Left ventricle myocardium superior (tissue), 1 donor: ENCODE results near the gene TTLL9. TPM values are rescaled to one million over a fixed set of nuclear protein-coding genes. Genes with fewer than 3 reads are reported as not detected.

Experiments
- ATAC-seq: fragments of 200-7000 bp; cut with Tn5 transposase; one replicate; pipeline ENCODE4 v1.9.1; 2020; ENCODE audit warnings: mild to moderate bottlenecking, moderate library complexity
- DNase-seq: peaks from one replicate; pipeline ENCODE4 v3.0.0-alpha.2; 2020
- intact Hi-C: fragments of 100-400 bp; cut with micrococcal nuclease; formaldehyde crosslinking; loops from one replicate; pipeline ENCODE4 v1.11.0; 2022
- total RNA-seq: library from RNA; stranded (reverse); fragmentation: NEBNext Ultra II Directional; extraction: Animal tissue kit (Norgen Biotek cat#: 25700); gene quantifications from one replicate; pipeline ENCODE4 v1.2.1, GENCODE V29; 2021
- donor health status: DM: no; HTN: yes; CAD: no; lungs with severe emphysema.

The TTLL9 gene
- total RNA-seq, 1 donor from 2014 or later: not detected

DNA sequence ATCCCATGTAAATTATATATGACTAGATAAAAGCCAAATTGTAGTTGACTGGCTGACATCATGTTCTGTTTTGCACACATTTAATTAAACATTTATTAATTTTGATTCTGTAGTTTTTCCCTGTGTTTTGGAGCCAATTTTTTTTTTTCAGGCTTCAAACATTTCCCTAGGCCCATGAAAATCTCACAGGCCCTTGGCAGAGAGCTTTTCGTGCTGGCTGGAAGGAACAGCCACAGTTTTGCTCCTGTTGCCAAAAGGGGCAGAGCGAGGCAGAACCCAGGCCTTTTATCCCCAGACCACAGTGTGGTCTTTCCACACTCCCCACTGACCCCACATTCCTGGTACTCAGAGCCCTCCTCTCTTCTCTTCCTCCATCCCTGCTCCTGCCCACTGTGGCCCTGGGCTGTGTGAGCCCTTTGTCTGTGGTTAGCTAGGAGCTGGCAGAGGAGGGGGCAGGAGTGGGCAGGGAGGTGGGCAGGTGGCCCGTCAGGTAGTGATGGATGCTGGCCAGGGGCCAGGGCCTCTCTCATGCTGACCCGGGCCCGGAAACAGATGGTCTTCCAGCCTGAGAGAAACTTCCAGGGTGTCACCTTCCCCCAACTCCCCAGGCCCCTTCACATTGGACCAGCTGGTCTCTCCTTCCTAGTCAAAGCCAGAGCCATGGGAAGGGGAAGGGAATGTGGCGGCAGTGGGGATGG lies 120.4 kb downstream of the TTLL9 start:
- DNase-seq (no peak), ATAC-seq (no peak)
- intact Hi-C loops: no loop called here

DNA sequence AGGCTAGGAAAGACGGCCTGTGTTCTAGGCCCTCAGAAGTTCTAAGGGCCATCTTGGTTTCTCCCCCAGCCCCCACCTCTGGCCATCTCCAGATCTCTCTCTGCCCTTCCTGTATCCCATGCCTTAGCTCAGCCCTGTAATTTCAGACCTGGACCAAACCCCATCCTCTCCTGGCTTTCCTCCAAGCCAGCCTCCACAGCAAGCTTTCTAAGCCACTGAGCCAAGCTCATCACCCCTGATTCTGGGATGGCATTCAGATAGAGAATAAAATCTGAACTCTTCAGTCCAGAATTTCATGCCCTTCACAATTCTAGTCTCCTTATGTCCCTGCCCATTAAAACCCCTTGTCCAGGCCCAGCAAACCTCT lies 120.9 kb downstream of the TTLL9 start:
- DNase-seq (no peak), ATAC-seq (no peak)
- intact Hi-C loops: no loop called here

DNA sequence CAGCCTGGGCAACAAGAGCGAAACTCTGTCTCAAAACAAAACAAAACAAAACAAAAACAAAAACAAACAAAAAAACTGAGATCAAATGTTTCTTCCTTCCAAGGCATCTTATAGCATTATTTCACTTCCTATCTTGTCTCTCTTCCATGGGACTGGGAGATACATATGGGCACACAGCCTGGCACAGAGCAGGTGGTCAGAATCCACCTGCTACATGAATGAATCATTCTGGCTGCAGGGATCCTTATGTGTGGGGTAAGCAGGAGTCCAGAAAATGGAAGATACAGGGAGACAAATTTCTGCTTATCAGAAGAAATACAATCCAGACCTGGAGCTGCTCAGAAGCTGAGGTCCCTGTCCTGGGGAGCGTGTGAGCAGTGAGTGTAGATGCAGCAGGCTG lies 121.7 kb downstream of the TTLL9 start:
- no peak for ATAC-seq
- DNase-seq: no peak
- intact Hi-C loops: no loop called here

Other genes with a start within 250 kb of the TTLL9 start
- gene COX4I2, start 232.7 kb upstream of the TTLL9 start, total RNA-seq: 10.1 TPM
- 54.8 TPM for gene BCL2L1, start 147.8 kb upstream of the TTLL9 start, total RNA-seq
- gene TPX2, start 131.3 kb upstream of the TTLL9 start, total RNA-seq: 0.72 TPM
- 0.10 TPM for gene MYLK2, start 51.3 kb upstream of the TTLL9 start, total RNA-seq
- 1.3 TPM for gene FOXS1, start 25.0 kb upstream of the TTLL9 start, total RNA-seq
- gene DUSP15, start 107 bp upstream of the TTLL9 start, total RNA-seq: 4.0 TPM
- gene PDRG1, start 81.4 kb downstream of the TTLL9 start, total RNA-seq: 9.7 TPM
- not detected for gene XKR7, start 97.5 kb downstream of the TTLL9 start, total RNA-seq
- gene CCM2L, start 139.8 kb downstream of the TTLL9 start, total RNA-seq: 9.2 TPM
- 4.4 TPM for gene HCK, start 181.6 kb downstream of the TTLL9 start, total RNA-seq
- 25.6 TPM for gene TM9SF4, start 239.1 kb downstream of the TTLL9 start, total RNA-seq